ENCODE results near the gene SCAI.

Gene SCAI

GRCh38 chr9:125190361-125190801 is 47.1 kb upstream of the SCAI start:
- ChIA-PET CTCF (interaction anchor here (0.5 to 0.6 kb wide), 2 partner anchors 20 to 64 kb away, joined by 3 read pairs; no protein-coding TSS in a partner anchor), POLR2A (interaction anchor here (0.6 to 3.7 kb wide), 5 partner anchors 10 to 1615 kb away, joined by 3 to 22 read pairs (median 4); partner anchors contain the start of genes ARPC5L, HSPA5, RABEPK and RPL35)
- no peak for TF ChIP-seq ZNF223 (tag by site-specific recombination; IDR thresholded peaks at IDR 0.05)
- TF ChIP-seq SP3 (tag by site-specific recombination; IDR thresholded peaks at IDR 0.05), result no peak
- TF ChIP-seq ZNF202 (tag by site-specific recombination; IDR thresholded peaks at IDR 0.05; ENCODE audit: borderline replicate concordance), result no peak
- no peak for TF ChIP-seq ZNF791 (tag by site-specific recombination; IDR thresholded peaks at IDR 0.05)
- TF ChIP-seq ZNF280D (tag by site-specific recombination; IDR thresholded peaks at IDR 0.05), result no peak
- no peak for TF ChIP-seq EGR2 (tag by site-specific recombination; IDR thresholded peaks at IDR 0.05; ENCODE audit: low read depth)
- TF ChIP-seq ZNF596 (tag by site-specific recombination; IDR thresholded peaks at IDR 0.05), result no peak
- TF ChIP-seq ZNF175 (tag by site-specific recombination; IDR thresholded peaks at IDR 0.05), result no peak
- no peak for TF ChIP-seq BCL11A (tag by site-specific recombination; IDR thresholded peaks at IDR 0.05; ENCODE audit: low read depth)
- no peak for TF ChIP-seq ZBTB44 (tag by site-specific recombination; IDR thresholded peaks at IDR 0.05)
- TF ChIP-seq, protein P1, sequence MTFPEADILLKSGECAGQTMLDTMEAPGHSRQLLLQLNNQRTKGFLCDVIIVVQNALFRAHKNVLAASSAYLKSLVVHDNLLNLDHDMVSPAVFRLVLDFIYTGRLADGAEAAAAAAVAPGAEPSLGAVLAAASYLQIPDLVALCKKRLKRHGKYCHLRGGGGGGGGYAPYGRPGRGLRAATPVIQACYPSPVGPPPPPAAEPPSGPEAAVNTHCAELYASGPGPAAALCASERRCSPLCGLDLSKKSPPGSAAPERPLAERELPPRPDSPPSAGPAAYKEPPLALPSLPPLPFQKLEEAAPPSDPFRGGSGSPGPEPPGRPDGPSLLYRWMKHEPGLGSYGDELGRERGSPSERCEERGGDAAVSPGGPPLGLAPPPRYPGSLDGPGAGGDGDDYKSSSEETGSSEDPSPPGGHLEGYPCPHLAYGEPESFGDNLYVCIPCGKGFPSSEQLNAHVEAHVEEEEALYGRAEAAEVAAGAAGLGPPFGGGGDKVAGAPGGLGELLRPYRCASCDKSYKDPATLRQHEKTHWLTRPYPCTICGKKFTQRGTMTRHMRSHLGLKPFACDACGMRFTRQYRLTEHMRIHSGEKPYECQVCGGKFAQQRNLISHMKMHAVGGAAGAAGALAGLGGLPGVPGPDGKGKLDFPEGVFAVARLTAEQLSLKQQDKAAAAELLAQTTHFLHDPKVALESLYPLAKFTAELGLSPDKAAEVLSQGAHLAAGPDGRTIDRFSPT (tag by site-specific recombination; IDR thresholded peaks at IDR 0.05), result no peak
- H3K9me3 ChIP-seq (ENCODE audit: control insufficient read depth, insufficient read depth, low read depth, low read length), result no peaks in the 10 kb centered on the region
- H3K27ac ChIP-seq (ENCODE audit: extremely low read depth, low read depth, low read length), result peak overlapping the region; percentile 70
- H3K36me3 ChIP-seq (ENCODE audit: control insufficient read depth in 2 of 2, insufficient read depth in 1 of 2, low read length in 2 of 2), result peaks cover 0 to 2% of the 10 kb centered on the region in 2 experiments; a peak in 1 of 3 replicates
- H3K4me1 ChIP-seq (ENCODE audit: control insufficient read depth, insufficient read depth, low read length), result no peaks in the 10 kb centered on the region; the same call in 1 of the 2 replicates
- peak overlapping the region; percentile 98 for H3K4me3 ChIP-seq (ENCODE audit: low read depth, low read length)

- H3K36me3 ChIP-seq (ENCODE audit: control insufficient read depth in 2 of 2, insufficient read depth in 1 of 2, low read length in 2 of 2), result peaks cover 0 to 2% of the 10 kb centered on the region in 2 experiments; a peak in 2 of 3 replicates
- H3K4me1 ChIP-seq (ENCODE audit: control insufficient read depth, insufficient read depth, low read length), result no peaks in the 10 kb centered on the region; the same call in 1 of the 2 replicates
- H3K27ac ChIP-seq (ENCODE audit: extremely low read depth, low read depth, low read length), result peak within 1 kb of the TSS; percentile 70
- CTCF ChIA-PET, result interaction anchor here (0.6 kb wide), 2 partner anchors 10 to 65 kb away, joined by 3 read pairs; no protein-coding TSS in a partner anchor
- POLR2A ChIA-PET, result interaction anchor here (0.5 to 3.7 kb wide), 6 partner anchors 11 to 328 kb away, joined by 3 to 22 read pairs (median 4); partner anchors contain the start of genes ARPC5L, HSPA5, RABEPK and RPL35
- H3K9me3 ChIP-seq (ENCODE audit: control insufficient read depth, insufficient read depth, low read depth, low read length), result no peaks in the 10 kb centered on the region
- H3K4me3 ChIP-seq (ENCODE audit: low read depth, low read length), result peak within 1 kb of the TSS; percentile 98
- no peak for TF ChIP-seq ZNF132 (tag by site-specific recombination; IDR thresholded peaks at IDR 0.05; ENCODE audit: borderline replicate concordance)
- TF ChIP-seq, protein P2, sequence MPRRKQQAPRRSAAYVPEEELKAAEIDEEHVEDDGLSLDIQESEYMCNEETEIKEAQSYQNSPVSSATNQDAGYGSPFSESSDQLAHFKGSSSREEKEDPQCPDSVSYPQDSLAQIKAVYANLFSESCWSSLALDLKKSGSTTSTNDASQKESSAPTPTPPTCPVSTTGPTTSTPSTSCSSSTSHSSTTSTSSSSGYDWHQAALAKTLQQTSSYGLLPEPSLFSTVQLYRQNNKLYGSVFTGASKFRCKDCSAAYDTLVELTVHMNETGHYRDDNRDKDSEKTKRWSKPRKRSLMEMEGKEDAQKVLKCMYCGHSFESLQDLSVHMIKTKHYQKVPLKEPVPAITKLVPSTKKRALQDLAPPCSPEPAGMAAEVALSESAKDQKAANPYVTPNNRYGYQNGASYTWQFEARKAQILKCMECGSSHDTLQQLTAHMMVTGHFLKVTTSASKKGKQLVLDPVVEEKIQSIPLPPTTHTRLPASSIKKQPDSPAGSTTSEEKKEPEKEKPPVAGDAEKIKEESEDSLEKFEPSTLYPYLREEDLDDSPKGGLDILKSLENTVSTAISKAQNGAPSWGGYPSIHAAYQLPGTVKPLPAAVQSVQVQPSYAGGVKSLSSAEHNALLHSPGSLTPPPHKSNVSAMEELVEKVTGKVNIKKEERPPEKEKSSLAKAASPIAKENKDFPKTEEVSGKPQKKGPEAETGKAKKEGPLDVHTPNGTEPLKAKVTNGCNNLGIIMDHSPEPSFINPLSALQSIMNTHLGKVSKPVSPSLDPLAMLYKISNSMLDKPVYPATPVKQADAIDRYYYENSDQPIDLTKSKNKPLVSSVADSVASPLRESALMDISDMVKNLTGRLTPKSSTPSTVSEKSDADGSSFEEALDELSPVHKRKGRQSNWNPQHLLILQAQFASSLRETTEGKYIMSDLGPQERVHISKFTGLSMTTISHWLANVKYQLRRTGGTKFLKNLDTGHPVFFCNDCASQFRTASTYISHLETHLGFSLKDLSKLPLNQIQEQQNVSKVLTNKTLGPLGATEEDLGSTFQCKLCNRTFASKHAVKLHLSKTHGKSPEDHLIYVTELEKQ (tag by site-specific recombination; IDR thresholded peaks at IDR 0.05; ENCODE audit: borderline replicate concordance), result no peak
- no peak for TF ChIP-seq ZNF133 (tag by site-specific recombination; IDR thresholded peaks at IDR 0.05)
- peak; percentile 82 for TF ChIP-seq ZXDB (tag by site-specific recombination; IDR thresholded peaks at IDR 0.05)
- no peak for TF ChIP-seq ZNF558 (tag by site-specific recombination; IDR thresholded peaks at IDR 0.05)
- peak; percentile 94 for TF ChIP-seq ZNF335 (tag by site-specific recombination; conservative IDR thresholded peaks at IDR 0.05)
- peak; percentile 48 for TF ChIP-seq GLIS2 (tag by site-specific recombination; IDR thresholded peaks at IDR 0.05)
- TF ChIP-seq TCF7L2 (IDR thresholded peaks at IDR 0.05; ENCODE audit: borderline replicate concordance, low read depth, low read length), result no peak
- TF ChIP-seq ZNF776 (tag by site-specific recombination; IDR thresholded peaks at IDR 0.05; ENCODE audit: borderline replicate concordance), result no peak
- TF ChIP-seq ZEB2 (tag by site-specific recombination; IDR thresholded peaks at IDR 0.05), result peak; percentile 74
- no peak for TF ChIP-seq HOXA7 (CRISPR knock-in tag; IDR thresholded peaks at IDR 0.05; ENCODE audit: borderline replicate concordance)
- TF ChIP-seq ZBTB20 (tag by site-specific recombination; IDR thresholded peaks at IDR 0.05), result peak; percentile 82; the same call in 1 of the 2 replicates
Observed at GRCh38 chr9:125189361-125190289, 46.3 kb upstream of the SCAI start, which contains the start of gene PPP6C. Gene PPP6C (minus strand): TSS chr9:125189803. CDS start chr9:125189718, 85 bp downstream.
